ENCODE results near the gene LCE7A. TPM values are rescaled to one million over a fixed set of nuclear protein-coding genes. Genes with fewer than 3 reads are reported as not detected.

The LCE7A gene
- total and polyA plus RNA-seq, 2 of the 4 experiments (the other 2 are of a cell fraction) = not detected

DNA sequence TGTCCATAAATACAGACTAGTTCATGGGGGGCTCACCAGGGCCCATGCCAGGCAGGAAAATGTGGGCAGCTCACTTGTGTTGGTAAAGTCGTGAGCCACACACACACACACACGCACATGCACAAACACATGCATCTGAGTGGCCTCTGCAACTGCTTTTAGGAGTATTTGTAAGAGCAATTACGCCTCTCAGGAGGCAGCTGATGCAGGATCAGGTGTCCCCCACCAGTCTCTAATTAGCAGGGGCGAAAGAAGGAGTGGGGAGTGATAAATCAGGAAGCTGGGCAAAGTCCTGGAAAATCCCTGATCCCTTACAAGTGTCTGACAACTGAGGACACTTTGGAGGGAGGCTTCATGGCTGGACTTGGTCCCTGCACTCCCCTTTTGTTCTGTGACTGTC lies 42.8 kb downstream of the LCE7A start:
- dilution Hi-C loops (cut with HindIII; ENCODE audit: low sequenced_read_pairs, unreplicated experiment) (no loop called here), intact Hi-C loops (cut with micrococcal nuclease) (no loop called here), in situ Hi-C loops (cut with MboI; ENCODE audit: low sequenced_read_pairs) (no loop called here)
- H2AFZ ChIP-seq (replicated peaks; ENCODE audit: low read length, poor library complexity) = no peak overlapping the region
- H3K18ac ChIP-seq (ENCODE audit: low read depth, low read length) = no peak overlapping the region
- H3K27ac ChIP-seq (ENCODE audit: insufficient read depth, low read length) = no peak overlapping the region
- no peak overlapping the region for H4K91ac ChIP-seq (ENCODE audit: insufficient read depth, low read depth, low read length)
- DNase-seq = no peak
- no peak overlapping the region for H2BK15ac ChIP-seq (ENCODE audit: low read depth, low read length)
- H3K56ac ChIP-seq (ENCODE audit: extremely low read depth, insufficient read depth, low read length) = no peak overlapping the region
- BruUV-seq (replicated peaks) = no TSS peak
- no peak overlapping the region for H2BK5ac ChIP-seq (ENCODE audit: low read depth, low read length, poor library complexity, severe bottlenecking)
- no peak for ATAC-seq (ENCODE audit: low read depth)
- H4K8ac ChIP-seq (ENCODE audit: low read depth in 2 of 2, low read length in 2 of 2) = no peak overlapping the region
- WGBS, 2 experiments (ENCODE audit: extremely low coverage in 2 of 2, insufficient read length in 1 of 2) = no CpG with 5 or more reads among the region's 4 CpGs
- H3K14ac ChIP-seq (replicated peaks; ENCODE audit: low read depth, low read length) = no peak overlapping the region
- H3K79me1 ChIP-seq (ENCODE audit: low read depth in 1 of 2, low read length in 2 of 2) = no peaks in the 10 kb centered on the region
- no peak overlapping the region for H3K4me3 ChIP-seq (ENCODE audit: insufficient read depth, low read depth, low read length)
- TF ChIP-seq, protein P1, sequence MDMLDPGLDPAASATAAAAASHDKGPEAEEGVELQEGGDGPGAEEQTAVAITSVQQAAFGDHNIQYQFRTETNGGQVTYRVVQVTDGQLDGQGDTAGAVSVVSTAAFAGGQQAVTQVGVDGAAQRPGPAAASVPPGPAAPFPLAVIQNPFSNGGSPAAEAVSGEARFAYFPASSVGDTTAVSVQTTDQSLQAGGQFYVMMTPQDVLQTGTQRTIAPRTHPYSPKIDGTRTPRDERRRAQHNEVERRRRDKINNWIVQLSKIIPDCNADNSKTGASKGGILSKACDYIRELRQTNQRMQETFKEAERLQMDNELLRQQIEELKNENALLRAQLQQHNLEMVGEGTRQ (IDR thresholded peaks at IDR 0.05; ENCODE audit: low read depth, low read length) = no peak
- no peak for TF ChIP-seq MAFK (IDR thresholded peaks at IDR 0.05; ENCODE audit: low read depth, low read length)
- TF ChIP-seq RAD21 (IDR thresholded peaks at IDR 0.05; ENCODE audit: low read length) = no peak
- TF ChIP-seq, protein P2, sequence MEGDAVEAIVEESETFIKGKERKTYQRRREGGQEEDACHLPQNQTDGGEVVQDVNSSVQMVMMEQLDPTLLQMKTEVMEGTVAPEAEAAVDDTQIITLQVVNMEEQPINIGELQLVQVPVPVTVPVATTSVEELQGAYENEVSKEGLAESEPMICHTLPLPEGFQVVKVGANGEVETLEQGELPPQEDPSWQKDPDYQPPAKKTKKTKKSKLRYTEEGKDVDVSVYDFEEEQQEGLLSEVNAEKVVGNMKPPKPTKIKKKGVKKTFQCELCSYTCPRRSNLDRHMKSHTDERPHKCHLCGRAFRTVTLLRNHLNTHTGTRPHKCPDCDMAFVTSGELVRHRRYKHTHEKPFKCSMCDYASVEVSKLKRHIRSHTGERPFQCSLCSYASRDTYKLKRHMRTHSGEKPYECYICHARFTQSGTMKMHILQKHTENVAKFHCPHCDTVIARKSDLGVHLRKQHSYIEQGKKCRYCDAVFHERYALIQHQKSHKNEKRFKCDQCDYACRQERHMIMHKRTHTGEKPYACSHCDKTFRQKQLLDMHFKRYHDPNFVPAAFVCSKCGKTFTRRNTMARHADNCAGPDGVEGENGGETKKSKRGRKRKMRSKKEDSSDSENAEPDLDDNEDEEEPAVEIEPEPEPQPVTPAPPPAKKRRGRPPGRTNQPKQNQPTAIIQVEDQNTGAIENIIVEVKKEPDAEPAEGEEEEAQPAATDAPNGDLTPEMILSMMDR (conservative IDR thresholded peaks at IDR 0.05; ENCODE audit: low read depth, low read length) = no peak
- no peak for TF ChIP-seq RFX5 (IDR thresholded peaks at IDR 0.05; ENCODE audit: low read depth, low read length)
- TF ChIP-seq CEBPB (IDR thresholded peaks at IDR 0.05; ENCODE audit: low read depth, low read length) = no peak
- TF ChIP-seq MAZ (IDR thresholded peaks at IDR 0.05; ENCODE audit: borderline replicate concordance, low read depth, low read length) = no peak
- no peak for TF ChIP-seq RCOR1 (IDR thresholded peaks at IDR 0.05; ENCODE audit: insufficient replicate concordance, low read length)
- no peak for TF ChIP-seq CHD1 (IDR thresholded peaks at IDR 0.05; ENCODE audit: low read depth, low read length)
- TF ChIP-seq SMC3 (IDR thresholded peaks at IDR 0.05; ENCODE audit: low read depth, low read length) = no peak
- TF ChIP-seq, protein P3, sequence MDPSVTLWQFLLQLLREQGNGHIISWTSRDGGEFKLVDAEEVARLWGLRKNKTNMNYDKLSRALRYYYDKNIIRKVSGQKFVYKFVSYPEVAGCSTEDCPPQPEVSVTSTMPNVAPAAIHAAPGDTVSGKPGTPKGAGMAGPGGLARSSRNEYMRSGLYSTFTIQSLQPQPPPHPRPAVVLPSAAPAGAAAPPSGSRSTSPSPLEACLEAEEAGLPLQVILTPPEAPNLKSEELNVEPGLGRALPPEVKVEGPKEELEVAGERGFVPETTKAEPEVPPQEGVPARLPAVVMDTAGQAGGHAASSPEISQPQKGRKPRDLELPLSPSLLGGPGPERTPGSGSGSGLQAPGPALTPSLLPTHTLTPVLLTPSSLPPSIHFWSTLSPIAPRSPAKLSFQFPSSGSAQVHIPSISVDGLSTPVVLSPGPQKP (IDR thresholded peaks at IDR 0.05; ENCODE audit: borderline replicate concordance, low read depth, low read length) = no peak
- no peak for TF ChIP-seq POLR2A (IDR thresholded peaks at IDR 0.05; ENCODE audit: low read depth, low read length)
- no peak for TF ChIP-seq NFE2L2 (IDR thresholded peaks at IDR 0.05; ENCODE audit: low read depth, low read length)
- TF ChIP-seq BHLHE40 (IDR thresholded peaks at IDR 0.05; ENCODE audit: low read depth, low read length) = no peak
- TF ChIP-seq FOS (IDR thresholded peaks at IDR 0.05; ENCODE audit: low read depth, low read length) = no peak
- TF ChIP-seq MXI1 (IDR thresholded peaks at IDR 0.05; ENCODE audit: borderline replicate concordance, low read depth, low read length) = no peak
- ChIA-PET POLR2A (ENCODE audit: unreplicated experiment) (no interaction called here), CTCF (no interaction called here)
- no peak overlapping the region for H4K5ac ChIP-seq (ENCODE audit: low read depth, low read length)
- H3K9me3 ChIP-seq (ENCODE audit: control insufficient read depth, insufficient read depth, low read length) = no peaks in the 10 kb centered on the region
- H3K27me3 ChIP-seq (ENCODE audit: control insufficient read depth, insufficient read depth, low read length) = no peaks in the 10 kb centered on the region
- no peaks in the 10 kb centered on the region for H4K20me1 ChIP-seq (ENCODE audit: insufficient read depth, low read length)
- H3K9me1 ChIP-seq (ENCODE audit: insufficient read depth, low read length) = no peaks in the 10 kb centered on the region
- no peak overlapping the region for H3K4ac ChIP-seq (ENCODE audit: low read depth, low read length)
- H3K36me3 ChIP-seq (ENCODE audit: control insufficient read depth, insufficient read depth, low read length) = no peaks in the 10 kb centered on the region
- H2AK9ac ChIP-seq (replicated peaks; ENCODE audit: low read depth, low read length, poor library complexity) = no peak overlapping the region
- no peaks in the 10 kb centered on the region for H3K4me1 ChIP-seq (ENCODE audit: control insufficient read depth, insufficient read depth, low read length)
- H3K4me2 ChIP-seq (ENCODE audit: low read depth, low read length) = no peak overlapping the region
- H2AK5ac ChIP-seq (ENCODE audit: low read depth, low read length) = no peak overlapping the region
- H3K23ac ChIP-seq (ENCODE audit: low read depth, low read length) = no peak overlapping the region
- H3K9ac ChIP-seq (ENCODE audit: low read depth, low read length) = no peak overlapping the region
- H2BK20ac ChIP-seq (ENCODE audit: low read depth, low read length) = no peak overlapping the region
- H2BK120ac ChIP-seq (ENCODE audit: low read depth, low read length) = no peak overlapping the region
